ENCODE measurements around the gene GDPD4. TPM values are rescaled to one million over a fixed set of nuclear protein-coding genes. Genes with fewer than 3 reads are reported as not detected.

Gene GDPD4, protein sequence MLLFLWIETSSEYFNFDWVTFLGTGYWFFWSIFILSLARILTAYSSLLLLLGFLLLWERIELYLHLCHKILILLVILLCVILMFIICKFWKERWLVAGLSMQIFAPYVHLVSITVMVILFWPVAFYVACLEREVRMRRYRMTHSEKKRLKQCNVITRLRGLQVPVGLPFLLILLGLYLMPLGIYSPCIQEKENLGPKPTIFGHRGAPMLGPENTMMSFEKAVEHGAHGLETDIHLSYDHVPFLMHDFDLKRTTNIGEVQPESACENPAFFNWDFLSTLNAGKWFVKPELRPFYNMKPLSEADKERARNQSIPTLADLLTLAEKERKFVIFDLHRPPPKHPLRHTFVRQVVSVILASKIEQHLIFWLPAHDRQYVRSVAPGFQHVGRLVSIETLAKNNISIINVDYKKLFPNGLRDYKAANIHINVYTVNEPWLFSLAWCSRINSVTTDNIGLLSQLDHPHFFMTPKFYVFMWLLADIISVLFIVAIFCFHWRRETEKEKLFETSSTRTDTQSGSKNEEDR
- not detected for total RNA-seq

DNA sequence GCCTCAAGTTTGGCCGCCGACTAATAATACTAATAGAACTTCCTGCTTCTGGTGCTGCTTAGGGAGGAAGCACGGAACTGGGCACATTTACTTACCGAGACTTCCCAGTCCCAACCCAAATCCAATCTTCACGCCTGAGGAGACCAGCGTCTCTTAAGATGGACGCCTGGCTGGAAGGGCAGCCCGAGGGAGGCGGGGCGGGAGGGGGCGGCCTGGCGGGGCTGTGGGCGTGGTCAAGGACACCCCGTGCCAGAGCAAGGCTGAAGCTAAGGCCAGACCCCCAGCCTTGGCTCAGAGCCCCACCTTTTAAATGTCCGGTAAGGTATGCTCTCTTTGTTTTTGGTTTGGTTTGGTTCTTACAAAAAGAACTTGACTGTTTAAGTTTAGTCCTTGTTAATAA, at the start of gene GDPD4:
TSS of gene GDPD4 (minus strand) at position 177 of the 400 bp plus-strand sequence. CDS start 16,549 bp downstream, outside the sequence.
- no peaks in the 10 kb centered on the region for H3K9me3 ChIP-seq
- no peak within 1 kb of the TSS for H3K27ac ChIP-seq
- H3K4me1 ChIP-seq, result peaks cover 0 to 4% (median 0%) of the 10 kb centered on the region in 4 donors
- H3K27me3 ChIP-seq, result no peaks in the 10 kb centered on the region
- intact Hi-C loops (cut with DNase I; ENCODE audit: low total_unique reads), result no loop called here
- WGBS, 2 donors (ENCODE audit: low coverage in 1 of 2), result 95 to 100% methylated on average over 1 to 15 of the region's 15 CpGs
- in situ Hi-C loops (cut with MboI; ENCODE audit: low pct_ligation_motif_present in 1 of 4, low pct_unique_long_range_greater_than_20kb in 1 of 4, low sequenced_read_pairs in 3 of 4), result no loop called here
- H3K36me3 ChIP-seq, result no peaks in the 10 kb centered on the region
- no peak for DNase-seq
- TF ChIP-seq EP300 (IDR thresholded peaks at IDR 0.05; ENCODE audit: low read depth), result no peak
- TF ChIP-seq CTCF (IDR thresholded peaks at IDR 0.05), result no peak
- TF ChIP-seq POLR2AphosphoS5 (IDR thresholded peaks at IDR 0.05), result no peak
- TF ChIP-seq POLR2A (IDR thresholded peaks at IDR 0.05), result no peak
- H3K4me3 ChIP-seq, result no peak within 1 kb of the TSS

GRCh38 chr11:77347948-77348347, 46.5 kb upstream of the GDPD4 start:
- peaks cover 0 to 21% (median 0%) of the 10 kb centered on the region in 4 donors for H3K36me3 ChIP-seq
- in situ Hi-C loops (cut with MboI; ENCODE audit: low pct_ligation_motif_present in 1 of 4, low pct_unique_long_range_greater_than_20kb in 1 of 4, low sequenced_read_pairs in 3 of 4) (no loop called here), intact Hi-C loops (cut with DNase I; ENCODE audit: low total_unique reads) (no loop called here)
- TF ChIP-seq POLR2A (IDR thresholded peaks at IDR 0.05), result no peak
- TF ChIP-seq POLR2AphosphoS5 (IDR thresholded peaks at IDR 0.05), result no peak
- TF ChIP-seq CTCF (IDR thresholded peaks at IDR 0.05), result no peak
- no peak for TF ChIP-seq EP300 (IDR thresholded peaks at IDR 0.05; ENCODE audit: low read depth)
- no peak for DNase-seq
- H3K9me3 ChIP-seq, result no peaks in the 10 kb centered on the region
- no peak overlapping the region for H3K27ac ChIP-seq
- H3K27me3 ChIP-seq, result no peaks in the 10 kb centered on the region
- H3K4me3 ChIP-seq, result no peak overlapping the region
- H3K4me1 ChIP-seq, result peaks cover 0 to 9% (median 5%) of the 10 kb centered on the region in 4 donors
- 87 to 100% methylated on average over 1 to 2 of the region's 2 CpGs for WGBS, 2 donors (ENCODE audit: low coverage in 1 of 2)

DNA sequence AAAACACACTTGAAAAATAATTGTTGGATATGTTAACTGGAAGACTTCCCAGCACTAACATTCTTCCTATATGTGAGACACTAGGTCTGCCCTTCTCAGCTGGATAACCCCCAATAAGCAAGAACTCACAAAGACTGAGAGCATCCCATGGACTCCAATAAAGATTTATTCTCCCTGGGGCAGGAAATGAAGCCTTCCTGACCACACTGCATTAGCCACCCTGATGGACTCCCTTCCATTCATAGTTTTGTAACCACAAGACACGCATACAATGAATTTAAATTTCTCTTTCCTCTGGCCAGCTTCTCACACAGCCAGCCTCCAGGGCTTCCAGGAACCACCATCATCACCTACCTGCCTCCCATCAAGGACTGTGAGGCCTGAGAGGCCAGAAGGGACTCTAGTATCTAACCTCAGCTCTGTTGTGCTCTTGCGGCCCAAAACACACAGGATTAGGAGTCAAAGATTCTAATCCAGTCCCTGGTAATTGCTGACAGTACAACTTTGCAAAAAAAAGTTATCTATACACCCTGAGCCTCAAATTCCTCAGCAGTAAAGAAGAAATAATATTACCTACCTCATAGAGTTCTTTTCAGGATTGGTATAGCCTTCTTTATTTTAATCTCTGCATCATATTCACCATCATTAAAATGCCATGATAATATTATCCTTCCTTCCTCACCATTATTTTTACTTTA, 45.6 kb upstream of the GDPD4 start:
- Histone ChIP-seq H3K36me3 (peaks cover 0 to 27% (median 3%) of the 10 kb centered on the region in 4 donors), H3K4me1 (peaks cover 0 to 9% (median 5%) of the 10 kb centered on the region in 4 donors), H3K4me3 (no peak overlapping the region), H3K27ac (no peak overlapping the region), H3K9me3 (no peaks in the 10 kb centered on the region), H3K27me3 (no peaks in the 10 kb centered on the region)
- in situ Hi-C loops (cut with MboI; ENCODE audit: low pct_ligation_motif_present in 1 of 4, low pct_unique_long_range_greater_than_20kb in 1 of 4, low sequenced_read_pairs in 3 of 4) (no loop called here), intact Hi-C loops (cut with DNase I; ENCODE audit: low total_unique reads) (no loop called here)
- no peak for DNase-seq
- WGBS, 2 donors (ENCODE audit: low coverage in 1 of 2), result 94% methylated on average over 2 of the region's 2 CpGs; no CpG with 5 or more reads in 1 of the 2 donors
- TF ChIP-seq POLR2AphosphoS5 (IDR thresholded peaks at IDR 0.05), result no peak
- TF ChIP-seq CTCF (IDR thresholded peaks at IDR 0.05), result no peak
- TF ChIP-seq POLR2A (IDR thresholded peaks at IDR 0.05), result no peak

DNA sequence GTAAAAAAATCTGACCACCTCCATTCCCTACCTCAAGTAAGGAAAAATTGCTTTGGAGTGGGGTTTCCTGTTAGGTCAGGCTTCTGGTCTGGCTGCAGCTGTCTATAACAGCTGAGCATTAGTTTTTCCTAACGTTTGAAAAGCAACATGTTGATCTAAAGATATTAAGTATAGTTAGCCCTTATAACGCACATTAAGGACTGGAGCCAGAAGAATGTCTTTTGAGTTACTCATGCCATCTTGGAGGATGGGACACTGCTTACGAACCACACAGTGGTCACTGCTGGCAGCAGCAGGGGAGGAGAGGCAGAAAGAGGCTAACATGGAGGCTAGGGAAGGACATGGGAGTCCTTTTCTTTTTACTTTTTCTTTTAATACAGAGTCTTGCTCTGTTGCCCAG, 44.1 kb upstream of the GDPD4 start:
- H3K36me3 ChIP-seq, result peaks cover 0 to 41% (median 6%) of the 10 kb centered on the region in 4 donors
- 84 to 92% methylated on average over 3 of the region's 3 CpGs for WGBS, 2 donors (ENCODE audit: low coverage in 1 of 2)
- no peaks in the 10 kb centered on the region for H3K4me1 ChIP-seq
- TF ChIP-seq POLR2AphosphoS5 (IDR thresholded peaks at IDR 0.05), result no peak
- TF ChIP-seq CTCF (IDR thresholded peaks at IDR 0.05), result no peak
- TF ChIP-seq EP300 (IDR thresholded peaks at IDR 0.05; ENCODE audit: low read depth), result no peak
- TF ChIP-seq POLR2A (IDR thresholded peaks at IDR 0.05), result no peak
- no peaks in the 10 kb centered on the region for H3K27me3 ChIP-seq
- no peak overlapping the region for H3K4me3 ChIP-seq
- no peak for DNase-seq
- in situ Hi-C loops (cut with MboI; ENCODE audit: low pct_ligation_motif_present in 1 of 4, low pct_unique_long_range_greater_than_20kb in 1 of 4, low sequenced_read_pairs in 3 of 4), result no loop called here
- no peak overlapping the region for H3K27ac ChIP-seq
- intact Hi-C loops (cut with DNase I; ENCODE audit: low total_unique reads), result no loop called here
- no peaks in the 10 kb centered on the region for H3K9me3 ChIP-seq

Data from transverse colon (tissue), 4 donors.